ENCODE results near the gene CLSTN3. TPM values are rescaled to one million over a fixed set of nuclear protein-coding genes. Genes with fewer than 3 reads are reported as not detected.

Gene CLSTN3
- total RNA-seq, 1 experiment from 2014 or later: 40.2 TPM

- Histone ChIP-seq H3K9me3 (peaks cover 35% of the 10 kb centered on the region), H3K27me3 (replicated peaks; ENCODE audit: control insufficient read depth, insufficient read depth, low read length) (no peaks in the 10 kb centered on the region), H3K4me3 (ENCODE audit: low read depth, low read length) (no peak overlapping the region), H3K36me3 (ENCODE audit: control insufficient read depth, insufficient read depth, low read length) (no peaks in the 10 kb centered on the region), H3K4me1 (no peaks in the 10 kb centered on the region)
- H3K9me3 Mint-ChIP-seq (ENCODE audit: unreplicated experiment): peaks cover 42% of the 10 kb centered on the region
- ChIA-PET CTCF (no interaction called here), POLR2A (no interaction called here)
- intact Hi-C loops (cut with micrococcal nuclease; ENCODE audit: unreplicated experiment): no loop called here
- BruUV-seq (replicated peaks): no TSS peak
- H3K4me3 Mint-ChIP-seq (ENCODE audit: unreplicated experiment): no peak overlapping the region
- no peak for DNase-seq
- TF ChIP-seq, protein P1, sequence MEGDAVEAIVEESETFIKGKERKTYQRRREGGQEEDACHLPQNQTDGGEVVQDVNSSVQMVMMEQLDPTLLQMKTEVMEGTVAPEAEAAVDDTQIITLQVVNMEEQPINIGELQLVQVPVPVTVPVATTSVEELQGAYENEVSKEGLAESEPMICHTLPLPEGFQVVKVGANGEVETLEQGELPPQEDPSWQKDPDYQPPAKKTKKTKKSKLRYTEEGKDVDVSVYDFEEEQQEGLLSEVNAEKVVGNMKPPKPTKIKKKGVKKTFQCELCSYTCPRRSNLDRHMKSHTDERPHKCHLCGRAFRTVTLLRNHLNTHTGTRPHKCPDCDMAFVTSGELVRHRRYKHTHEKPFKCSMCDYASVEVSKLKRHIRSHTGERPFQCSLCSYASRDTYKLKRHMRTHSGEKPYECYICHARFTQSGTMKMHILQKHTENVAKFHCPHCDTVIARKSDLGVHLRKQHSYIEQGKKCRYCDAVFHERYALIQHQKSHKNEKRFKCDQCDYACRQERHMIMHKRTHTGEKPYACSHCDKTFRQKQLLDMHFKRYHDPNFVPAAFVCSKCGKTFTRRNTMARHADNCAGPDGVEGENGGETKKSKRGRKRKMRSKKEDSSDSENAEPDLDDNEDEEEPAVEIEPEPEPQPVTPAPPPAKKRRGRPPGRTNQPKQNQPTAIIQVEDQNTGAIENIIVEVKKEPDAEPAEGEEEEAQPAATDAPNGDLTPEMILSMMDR (IDR thresholded peaks at IDR 0.05; ENCODE audit: insufficient read depth in 1 of 2, low read depth in 1 of 2, low read length in 1 of 2, severe bottlenecking in 1 of 2, unreplicated experiment in 1 of 2): no peak
- H3K27ac Mint-ChIP-seq (ENCODE audit: unreplicated experiment): no peak overlapping the region
- no peaks in the 10 kb centered on the region for H3K36me3 Mint-ChIP-seq (ENCODE audit: insufficient read depth, unreplicated experiment)
- H3K27me3 Mint-ChIP-seq (ENCODE audit: insufficient read depth, unreplicated experiment): peaks cover 4% of the 10 kb centered on the region
- H3K4me1 Mint-ChIP-seq (ENCODE audit: low read depth, unreplicated experiment): no peaks in the 10 kb centered on the region
Measured at GRCh38 chr12:7175493-7175892, 45.3 kb downstream of the CLSTN3 start.

DNA sequence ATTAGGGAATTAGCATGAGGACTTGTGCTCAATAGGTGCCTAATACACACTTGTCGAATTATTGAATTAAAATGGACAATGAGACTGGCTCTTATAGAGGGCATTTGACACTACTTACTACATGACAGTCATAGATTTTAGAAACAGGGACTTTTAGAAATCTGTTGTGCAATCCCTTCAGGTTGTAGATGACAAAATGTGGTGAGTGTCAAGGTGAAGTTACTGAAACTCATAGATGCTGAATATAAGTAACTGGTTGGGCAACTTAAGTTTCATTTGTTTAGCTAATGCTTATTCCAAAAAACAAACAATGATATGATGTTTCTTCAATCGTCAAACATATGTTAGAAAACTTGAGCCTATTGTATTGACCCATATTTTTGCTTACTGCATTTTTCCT, 46.4 kb downstream of the CLSTN3 start:
- H3K9me3 Mint-ChIP-seq (ENCODE audit: unreplicated experiment): peaks cover 33% of the 10 kb centered on the region

GRCh38 chr12:7178481-7178880, 48.3 kb downstream of the CLSTN3 start:
- Mint-ChIP-seq H3K4me1 (ENCODE audit: low read depth, unreplicated experiment) (no peaks in the 10 kb centered on the region), H3K9me3 (ENCODE audit: unreplicated experiment) (peaks cover 19% of the 10 kb centered on the region), H3K27ac (ENCODE audit: unreplicated experiment) (no peak overlapping the region), H3K27me3 (ENCODE audit: insufficient read depth, unreplicated experiment) (peaks cover 11% of the 10 kb centered on the region), H3K36me3 (ENCODE audit: insufficient read depth, unreplicated experiment) (no peaks in the 10 kb centered on the region), H3K4me3 (ENCODE audit: unreplicated experiment) (no peak overlapping the region)
- no peaks in the 10 kb centered on the region for H3K27me3 ChIP-seq (replicated peaks; ENCODE audit: control insufficient read depth, insufficient read depth, low read length)
- intact Hi-C loops (cut with micrococcal nuclease; ENCODE audit: unreplicated experiment): no loop called here
- H3K4me1 ChIP-seq: no peaks in the 10 kb centered on the region
- POLR2A ChIA-PET: no interaction called here
- BruUV-seq (replicated peaks): no TSS peak
- H3K4me3 ChIP-seq (ENCODE audit: low read depth, low read length): no peak overlapping the region
- no peaks in the 10 kb centered on the region for H3K36me3 ChIP-seq (ENCODE audit: control insufficient read depth, insufficient read depth, low read length)
- no peak for DNase-seq
- H3K9me3 ChIP-seq: peaks cover 14% of the 10 kb centered on the region
- TF ChIP-seq, protein P1 (IDR thresholded peaks at IDR 0.05; ENCODE audit: insufficient read depth in 1 of 2, low read depth in 1 of 2, low read length in 1 of 2, severe bottlenecking in 1 of 2, unreplicated experiment in 1 of 2): no peak
- CTCF ChIA-PET: no interaction called here

More for the DNA sequence above, 46.4 kb downstream of the CLSTN3 start:
- Histone ChIP-seq H3K9me3 (peaks cover 33% of the 10 kb centered on the region), H3K27me3 (replicated peaks; ENCODE audit: control insufficient read depth, insufficient read depth, low read length) (no peaks in the 10 kb centered on the region), H3K4me3 (ENCODE audit: low read depth, low read length) (no peak overlapping the region), H3K36me3 (ENCODE audit: control insufficient read depth, insufficient read depth, low read length) (no peaks in the 10 kb centered on the region), H3K4me1 (no peaks in the 10 kb centered on the region)
- Mint-ChIP-seq H3K27me3 (ENCODE audit: insufficient read depth, unreplicated experiment) (peaks cover 6% of the 10 kb centered on the region), H3K27ac (ENCODE audit: unreplicated experiment) (no peak overlapping the region), H3K4me1 (ENCODE audit: low read depth, unreplicated experiment) (no peaks in the 10 kb centered on the region), H3K36me3 (ENCODE audit: insufficient read depth, unreplicated experiment) (no peaks in the 10 kb centered on the region), H3K4me3 (ENCODE audit: unreplicated experiment) (no peak overlapping the region)
- ChIA-PET POLR2A (no interaction called here), CTCF (no interaction called here)
- TF ChIP-seq, protein P1 (IDR thresholded peaks at IDR 0.05; ENCODE audit: insufficient read depth in 1 of 2, low read depth in 1 of 2, low read length in 1 of 2, severe bottlenecking in 1 of 2, unreplicated experiment in 1 of 2): no peak
- BruUV-seq (replicated peaks): no TSS peak
- intact Hi-C loops (cut with micrococcal nuclease; ENCODE audit: unreplicated experiment): no loop called here
- DNase-seq: no peak

Data from Caco-2 (cell line).